CD4-positive, CD25-positive, alpha-beta regulatory T cell (primary cell): Measurements from ENCODE around the gene SLC1A7. TPM values are rescaled to one million over a fixed set of nuclear protein-coding genes. Genes with fewer than 3 reads are reported as not detected.

Source experiments
- ATAC-seq, 2 donors: fragments of 150-1000 bp; cut with Tn5 transposase; one replicate each; pipeline ENCODE4 v1.10.0; 2021; ENCODE audit warnings: low read depth in 2 of 2, moderate number of reproducible peaks in 2 of 2, moderate library complexity in 1 of 2
- DNase-seq, 3 donors: peaks; one replicate each; pipeline versions ENCODE4 v3.0.0 to v3.0.0-alpha.2; 2012 to 2022; ENCODE audit warnings: mixed read lengths in 1 of 3
- H3K27ac ChIP-seq: one replicate; pipeline ENCODE4 v1.7.0; 2013; ENCODE audit warnings: mild to moderate bottlenecking, low read length; ENCODE audit not compliant: insufficient read depth, poor library complexity, severe bottlenecking
- H3K27me3 ChIP-seq: one replicate; pipeline ENCODE4 v1.7.0; 2013; ENCODE audit warnings: low read length; ENCODE audit not compliant: control insufficient read depth, insufficient read depth
- H3K36me3 ChIP-seq: one replicate; pipeline ENCODE4 v1.7.0; 2013; ENCODE audit warnings: mild to moderate bottlenecking, low read length, moderate library complexity; ENCODE audit not compliant: control insufficient read depth, insufficient read depth
- H3K4me1 ChIP-seq: 2 replicates; pipeline ENCODE4 v1.7.0; 2013; ENCODE audit warnings: mild to moderate bottlenecking, low read length; ENCODE audit not compliant: insufficient read depth, control insufficient read depth, poor library complexity, severe bottlenecking
- H3K4me3 ChIP-seq: one replicate; pipeline ENCODE4 v1.7.0; 2013; ENCODE audit warnings: low read depth, mild to moderate bottlenecking, low read length, moderate library complexity
- H3K9me3 ChIP-seq, 2 experiments: 1 replicate in 1 of 2; 2 replicates in 1 of 2; pipeline ENCODE4 v1.7.0; 2013; ENCODE audit warnings: low read length in 2 of 2, mild to moderate bottlenecking in 1 of 2, moderate library complexity in 1 of 2; ENCODE audit not compliant: control insufficient read depth in 2 of 2
- H3K27ac Mint-ChIP-seq, 3 donors: one replicate each; pipeline ENCODE4 v1.8.0; 2020 to 2022; ENCODE audit warnings: mild to moderate bottlenecking in 3 of 3, mixed read lengths in 3 of 3, moderate library complexity in 2 of 3
- H3K27me3 Mint-ChIP-seq: one replicate; pipeline ENCODE4 v1.8.0; 2022; ENCODE audit warnings: mild to moderate bottlenecking, mixed read lengths
- H3K36me3 Mint-ChIP-seq: one replicate; pipeline ENCODE4 v1.8.0; 2020; ENCODE audit warnings: mixed read lengths
- H3K4me1 Mint-ChIP-seq, 4 donors: one replicate each; pipeline ENCODE4 v1.8.0; 2020 to 2022; ENCODE audit warnings: mixed read lengths in 4 of 4, mild to moderate bottlenecking in 1 of 4
- H3K4me3 Mint-ChIP-seq, 4 donors: one replicate each; pipeline ENCODE4 v1.8.0; 2020 to 2022; ENCODE audit warnings: mild to moderate bottlenecking in 4 of 4, mixed read lengths in 4 of 4, moderate library complexity in 3 of 4
- H3K9me3 Mint-ChIP-seq, 7 donors: one replicate each; pipeline ENCODE4 v1.8.0; 2020 to 2022; ENCODE audit warnings: mixed read lengths in 7 of 7, mild to moderate bottlenecking in 3 of 7, moderate library complexity in 2 of 7
- polyA plus RNA-seq, 4 donors: library from polyadenylated mRNA; unstranded; fragments of 300-500 nt; fragmentation: Illumina TruSeq; gene quantifications; one replicate each; pipeline ENCODE4 v1.2.3, GENCODE V29; 2021
- total RNA-seq: library from RNA; stranded (reverse); gene quantifications from one replicate; pipeline ENCODE4 v1.2.3, GENCODE V29; 2022

The SLC1A7 gene
- total and polyA plus RNA-seq, 5 donors from 2014 or later: not detected

DNA sequence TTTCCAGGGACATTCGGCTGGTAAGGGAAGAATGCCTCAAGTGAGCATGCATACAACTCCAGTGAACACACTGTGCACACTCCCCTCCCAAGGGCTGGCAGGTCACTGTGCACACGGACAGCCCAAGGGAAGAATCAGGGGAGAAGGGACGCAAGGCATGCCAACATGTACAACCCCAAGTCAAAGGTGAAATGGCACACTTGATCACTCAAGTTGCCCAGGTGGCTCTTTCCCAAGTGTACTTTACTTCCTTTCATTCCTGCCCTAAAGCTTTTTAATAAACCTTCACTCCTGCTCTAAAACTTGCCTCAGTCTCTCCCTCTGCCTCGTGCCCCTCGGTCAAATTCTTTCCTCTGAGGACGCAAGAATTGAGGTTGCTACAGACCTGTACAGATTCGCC, 13.5 kb upstream of the SLC1A7 start:
- ATAC-seq (no peak), DNase-seq (no peak)
- no peaks in the 10 kb centered on the region for H3K27me3 ChIP-seq
- H3K9me3 Mint-ChIP-seq: no peaks in the 10 kb centered on the region
- no peak overlapping the region for H3K4me3 Mint-ChIP-seq
- H3K27ac Mint-ChIP-seq: no peak overlapping the region
- no peak overlapping the region for H3K4me3 ChIP-seq
- no peaks in the 10 kb centered on the region for H3K36me3 ChIP-seq
- H3K27ac ChIP-seq: no peak overlapping the region
- no peaks in the 10 kb centered on the region for H3K4me1 ChIP-seq
- H3K27me3 Mint-ChIP-seq: peaks cover 19% of the 10 kb centered on the region
- no peaks in the 10 kb centered on the region for H3K4me1 Mint-ChIP-seq
- no peaks in the 10 kb centered on the region for H3K36me3 Mint-ChIP-seq
- no peaks in the 10 kb centered on the region for H3K9me3 ChIP-seq

DNA sequence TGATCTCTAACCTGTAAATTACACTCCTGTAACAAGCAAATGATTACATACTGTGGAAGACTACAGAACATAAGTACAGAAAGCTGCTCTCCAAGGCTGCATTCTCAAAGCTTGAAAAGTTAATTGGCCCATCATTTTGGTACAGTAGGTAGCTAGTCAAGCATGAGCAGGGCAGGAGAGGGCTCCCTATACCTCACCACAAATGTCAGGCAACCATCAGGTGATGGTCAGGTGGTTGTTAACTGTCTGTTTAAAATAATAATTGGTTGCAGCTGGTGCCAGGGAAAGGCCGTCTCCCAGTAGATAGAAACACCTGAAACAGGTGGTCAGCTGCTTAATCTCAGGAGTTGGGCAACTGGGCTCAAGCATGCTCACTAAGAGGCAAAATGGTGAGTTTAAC, 13.1 kb upstream of the SLC1A7 start:
- no peaks in the 10 kb centered on the region for H3K9me3 Mint-ChIP-seq
- H3K4me1 ChIP-seq: no peaks in the 10 kb centered on the region
- peaks cover 19% of the 10 kb centered on the region for H3K27me3 Mint-ChIP-seq
- no peak overlapping the region for H3K4me3 Mint-ChIP-seq
- H3K4me3 ChIP-seq: no peak overlapping the region
- ATAC-seq: no peak
- H3K9me3 ChIP-seq: no peaks in the 10 kb centered on the region
- no peaks in the 10 kb centered on the region for H3K27me3 ChIP-seq
- H3K27ac Mint-ChIP-seq: no peak overlapping the region
- no peak overlapping the region for H3K27ac ChIP-seq
- no peaks in the 10 kb centered on the region for H3K36me3 ChIP-seq
- no peak for DNase-seq
- no peaks in the 10 kb centered on the region for H3K36me3 Mint-ChIP-seq
- H3K4me1 Mint-ChIP-seq: no peaks in the 10 kb centered on the region

- no peak overlapping the region for H3K27ac ChIP-seq
- Mint-ChIP-seq H3K4me1 (no peaks in the 10 kb centered on the region), H3K9me3 (no peaks in the 10 kb centered on the region), H3K27me3 (peaks cover 19% of the 10 kb centered on the region), H3K4me3 (no peak overlapping the region), H3K36me3 (no peaks in the 10 kb centered on the region), H3K27ac (no peak overlapping the region)
- no peaks in the 10 kb centered on the region for H3K27me3 ChIP-seq
- H3K4me1 ChIP-seq: no peaks in the 10 kb centered on the region
- no peaks in the 10 kb centered on the region for H3K36me3 ChIP-seq
- H3K9me3 ChIP-seq: no peaks in the 10 kb centered on the region
- H3K4me3 ChIP-seq: no peak overlapping the region
- DNase-seq (no peak), ATAC-seq (no peak)
Measured at GRCh38 chr1:53154859-53155438, 12.5 kb upstream of the SLC1A7 start.

DNA sequence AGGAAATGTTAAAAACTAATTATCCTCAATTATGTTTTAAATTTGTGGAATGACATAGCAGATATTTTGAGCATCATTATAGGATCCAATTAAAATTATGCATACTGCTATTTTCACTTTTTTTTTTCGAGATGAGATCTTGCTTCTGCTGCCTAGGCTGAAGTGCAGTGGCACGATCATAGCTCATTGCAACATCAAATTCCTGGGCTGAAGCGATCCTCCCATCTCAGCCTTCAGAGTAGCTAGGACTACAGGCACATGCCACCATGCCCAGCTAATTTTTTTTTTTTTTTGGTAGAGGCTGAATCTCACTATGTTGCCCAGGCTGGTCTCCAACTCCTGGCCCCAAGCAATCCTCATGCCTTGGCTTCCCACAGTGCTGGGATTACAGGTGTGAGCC, 11.3 kb upstream of the SLC1A7 start:
- peaks cover 19% of the 10 kb centered on the region for H3K27me3 Mint-ChIP-seq
- Histone ChIP-seq H3K36me3 (no peaks in the 10 kb centered on the region), H3K9me3 (no peaks in the 10 kb centered on the region), H3K27ac (no peak overlapping the region), H3K4me3 (no peak overlapping the region), H3K27me3 (no peaks in the 10 kb centered on the region), H3K4me1 (no peaks in the 10 kb centered on the region)
- H3K9me3 Mint-ChIP-seq: no peaks in the 10 kb centered on the region
- no peak for DNase-seq
- no peaks in the 10 kb centered on the region for H3K36me3 Mint-ChIP-seq
- no peak for ATAC-seq
- no peak overlapping the region for H3K4me3 Mint-ChIP-seq
- no peaks in the 10 kb centered on the region for H3K4me1 Mint-ChIP-seq
- no peak overlapping the region for H3K27ac Mint-ChIP-seq

- no peaks in the 10 kb centered on the region for H3K9me3 ChIP-seq
- Mint-ChIP-seq H3K27me3 (peaks cover 2% of the 10 kb centered on the region), H3K27ac (no peak overlapping the region), H3K4me1 (peaks cover 0 to 3% (median 0%) of the 10 kb centered on the region in 4 donors), H3K9me3 (no peaks in the 10 kb centered on the region), H3K4me3 (no peak overlapping the region), H3K36me3 (no peaks in the 10 kb centered on the region)
- no peaks in the 10 kb centered on the region for H3K36me3 ChIP-seq
- no peak overlapping the region for H3K4me3 ChIP-seq
- H3K27me3 ChIP-seq: no peaks in the 10 kb centered on the region
- H3K27ac ChIP-seq: no peak overlapping the region
- H3K4me1 ChIP-seq: no peaks in the 10 kb centered on the region
- ATAC-seq (no peak), DNase-seq (no peak)
Measured at GRCh38 chr1:53148123-53148522, 5.7 kb upstream of the SLC1A7 start.

DNA sequence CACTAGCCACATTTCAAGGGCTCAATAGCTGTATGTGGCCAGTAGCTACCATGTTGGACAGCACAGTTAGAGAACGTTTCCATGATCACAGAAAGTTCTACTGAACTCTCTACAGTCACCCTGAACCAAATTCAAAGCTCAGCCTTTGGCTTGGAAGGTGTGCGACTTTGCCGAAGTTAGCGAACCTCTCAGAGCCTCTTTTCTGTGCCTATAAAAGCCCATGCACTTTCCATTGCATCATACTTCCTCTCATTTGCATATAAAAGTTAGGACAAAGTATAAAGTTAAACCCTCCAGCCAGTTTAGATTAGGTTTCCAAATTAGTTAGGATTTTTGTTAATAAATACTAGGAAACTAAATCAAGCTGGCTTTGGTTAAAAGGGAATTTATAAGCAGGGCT, 4.7 kb upstream of the SLC1A7 start:
- H3K9me3 ChIP-seq: no peaks in the 10 kb centered on the region
- H3K36me3 ChIP-seq: no peaks in the 10 kb centered on the region
- H3K4me3 Mint-ChIP-seq: no peak overlapping the region
- H3K4me3 ChIP-seq: no peak overlapping the region
- DNase-seq (no peak), ATAC-seq (no peak)
- H3K27ac ChIP-seq: no peak overlapping the region
- no peaks in the 10 kb centered on the region for H3K27me3 ChIP-seq
- H3K36me3 Mint-ChIP-seq: no peaks in the 10 kb centered on the region
- H3K27me3 Mint-ChIP-seq: no peaks in the 10 kb centered on the region
- H3K27ac Mint-ChIP-seq: no peak overlapping the region
- H3K9me3 Mint-ChIP-seq: no peaks in the 10 kb centered on the region
- no peaks in the 10 kb centered on the region for H3K4me1 ChIP-seq
- H3K4me1 Mint-ChIP-seq: peaks cover 0 to 3% (median 0%) of the 10 kb centered on the region in 4 donors

DNA sequence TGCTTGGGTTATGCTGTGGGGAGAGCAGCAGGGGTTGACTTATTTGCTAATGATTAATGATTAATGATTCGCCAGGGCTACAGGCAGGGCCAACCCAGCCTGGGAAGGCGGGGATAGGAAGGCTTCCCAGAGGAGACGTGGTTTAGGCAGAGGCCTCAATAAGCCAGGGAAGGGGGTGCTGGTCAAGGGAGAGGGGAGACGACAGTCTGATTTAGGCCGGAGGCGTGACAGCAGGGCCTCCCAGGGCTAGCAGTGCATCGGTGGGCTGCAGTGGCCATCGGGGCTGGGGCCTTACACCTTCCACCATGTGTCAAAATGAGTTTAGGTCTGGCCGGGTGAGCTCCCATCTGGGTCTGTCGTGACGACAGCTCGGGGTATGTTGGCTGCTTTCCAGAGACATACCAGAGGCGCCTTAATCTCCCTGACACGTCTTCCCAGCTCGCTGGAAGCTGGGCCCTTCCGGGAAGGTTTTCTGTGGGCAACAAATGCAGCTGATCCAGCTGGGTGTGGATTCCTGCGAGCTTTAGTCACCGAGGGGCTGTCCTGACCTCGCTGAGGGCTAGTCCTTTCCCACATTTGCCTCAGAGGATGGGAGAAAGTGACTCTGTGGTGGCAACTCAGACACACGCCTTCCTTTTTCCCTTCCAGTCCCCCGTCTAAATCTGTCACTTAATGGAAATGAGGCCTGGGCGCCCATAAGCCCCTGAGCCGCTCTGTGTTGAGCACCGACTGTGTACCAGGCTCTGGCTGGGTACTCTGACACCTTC, 3.7 kb upstream of the SLC1A7 start:
- no peaks in the 10 kb centered on the region for H3K36me3 ChIP-seq
- ATAC-seq (no peak), DNase-seq (no peak)
- Mint-ChIP-seq H3K4me1 (peaks cover 0 to 3% (median 0%) of the 10 kb centered on the region in 4 donors), H3K36me3 (no peaks in the 10 kb centered on the region), H3K27me3 (no peaks in the 10 kb centered on the region), H3K9me3 (peaks cover 0 to 2% (median 0%) of the 10 kb centered on the region in 7 donors), H3K27ac (no peak overlapping the region), H3K4me3 (no peak overlapping the region)
- no peaks in the 10 kb centered on the region for H3K4me1 ChIP-seq
- H3K27me3 ChIP-seq: no peaks in the 10 kb centered on the region
- no peak overlapping the region for H3K4me3 ChIP-seq
- H3K27ac ChIP-seq: no peak overlapping the region
- H3K9me3 ChIP-seq: no peaks in the 10 kb centered on the region

- no peaks in the 10 kb centered on the region for H3K4me1 ChIP-seq
- no peak for ATAC-seq
- no peaks in the 10 kb centered on the region for H3K36me3 Mint-ChIP-seq
- H3K4me3 Mint-ChIP-seq: no peak overlapping the region
- H3K9me3 Mint-ChIP-seq: peaks cover 0 to 2% (median 0%) of the 10 kb centered on the region in 7 donors
- no peak overlapping the region for H3K27ac ChIP-seq
- no peak overlapping the region for H3K27ac Mint-ChIP-seq
- DNase-seq: no peak
- no peaks in the 10 kb centered on the region for H3K27me3 Mint-ChIP-seq
- peaks cover 0 to 3% (median 0%) of the 10 kb centered on the region in 4 donors for H3K4me1 Mint-ChIP-seq
- no peaks in the 10 kb centered on the region for H3K9me3 ChIP-seq
- H3K27me3 ChIP-seq: no peaks in the 10 kb centered on the region
- H3K4me3 ChIP-seq: no peak overlapping the region
- H3K36me3 ChIP-seq: no peaks in the 10 kb centered on the region
Measured at GRCh38 chr1:53145619-53145941, 3.1 kb upstream of the SLC1A7 start.
